Sigmoid colon (tissue), 7 donors: ENCODE measurements around the gene C11orf52. TPM values are rescaled to one million over a fixed set of nuclear protein-coding genes. Genes with fewer than 3 reads are reported as not detected.

Experiments used
- DNase-seq: peaks from one replicate; pipeline ENCODE4 v3.0.0-alpha.2; 2019
- H3K27ac ChIP-seq, 4 donors: fragments of 200-600 bp; sonication (generic); one replicate each; pipeline ENCODE4 v1.5.1; 2016 to 2019; ENCODE audit warnings: mild to moderate bottlenecking in 1 of 4
- H3K27me3 ChIP-seq, 3 donors: fragments of 200-600 bp; sonication (generic); one replicate each; pipeline ENCODE4 v1.5.1; 2019; ENCODE audit warnings: mild to moderate bottlenecking in 1 of 3
- H3K36me3 ChIP-seq, 4 donors: fragments of 200-600 bp; sonication (generic); one replicate each; pipeline ENCODE4 v1.5.1; 2016 to 2019
- H3K4me1 ChIP-seq, 4 donors: fragments of 200-600 bp; sonication (generic); one replicate each; pipeline ENCODE4 v1.5.1; 2017 to 2019
- H3K4me3 ChIP-seq, 4 donors: fragments of 200-600 bp; sonication (generic); one replicate each; pipeline ENCODE4 v1.5.1; 2017 to 2019; ENCODE audit warnings: mild to moderate bottlenecking in 2 of 4, moderate library complexity in 1 of 4
- H3K9me3 ChIP-seq, 4 donors: fragments of 200-600 bp in 3 of 4; sonication (generic) in 3 of 4; one replicate each; pipeline versions ENCODE4 v1.5.1 to v1.6.1; 2013 to 2019
- EP300 ChIP-seq, 4 donors: sonication (generic); formaldehyde crosslinking; IDR thresholded peaks; one replicate each; pipeline ENCODE4 v1.6.1; 2017; ENCODE audit warnings: antibody characterized with exemption in 4 of 4
- POLR2A ChIP-seq, 2 donors: fragments of 450-650 bp; IDR thresholded peaks; one replicate each; pipeline ENCODE4 v1.6.1; 2016; ENCODE audit warnings: antibody characterized with exemption in 2 of 2, mild to moderate bottlenecking in 2 of 2, moderate library complexity in 2 of 2
- POLR2AphosphoS5 ChIP-seq, 4 donors: sonication (generic); formaldehyde crosslinking; IDR thresholded peaks; one replicate each; pipeline ENCODE4 v1.6.1; 2017; ENCODE audit warnings: antibody characterized with exemption in 4 of 4
- WGBS, 2 donors: extraction: QIAGEN DNeasy Blood & Tissue Kit; methylation state at CpG; one replicate each; pipeline ENCODE4 v1.1.7; 2013; 5-methylcytosine and 5-hydroxymethylcytosine counted together
- intact Hi-C: fragments of 100-400 bp; cut with DNase I; formaldehyde crosslinking; loops from one replicate; pipeline ENCODE4 v1.15.1; 2023
- polyA plus RNA-seq, 3 donors: library from polyadenylated mRNA; stranded (reverse); fragments of 200-250 nt; gene quantifications; one replicate each; pipeline ENCODE4 v1.2.3, GENCODE V29; 2013
- total RNA-seq, 4 donors: library from RNA; depleted of rRNA; stranded (reverse); fragments of >200 nt; gene quantifications; one replicate each; pipeline ENCODE4 v1.1.0, GENCODE V29; 2016
- TF ChIP-seq, protein P1 (sequence below), 4 experiments: fragments of 450-650 bp in 3 of 4; fragments of 200-600 bp in 1 of 4; IDR thresholded peaks; one replicate each; pipeline ENCODE4 v1.5.1; 2016 to 2019; ENCODE audit warnings: antibody characterized with exemption in 4 of 4, mild to moderate bottlenecking in 3 of 4, moderate library complexity in 2 of 4
- donor health status: healthy with polysubstance abuse.
- donor health status: Bipolar disorder and iron deficiency.
- donor health status: healthy.

C11orf52 gene, protein sequence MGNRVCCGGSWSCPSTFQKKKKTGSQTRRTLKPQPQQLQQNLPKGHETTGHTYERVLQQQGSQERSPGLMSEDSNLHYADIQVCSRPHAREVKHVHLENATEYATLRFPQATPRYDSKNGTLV
- total RNA-seq, result 1 to 10 TPM in 1 of 4 donors, not detected in 3; 3.9 TPM
- polyA plus RNA-seq, result 10 to 100 TPM in 2 of 3 donors, 1 to 10 TPM in 1; 6.3 to 17.8 (median 16.8) TPM

GRCh38 chr11:111918390-111919256, at the start of gene C11orf52:
Gene C11orf52, plus strand, starts transcription at chr11:111918913. Its CDS starts 60 bp downstream, at chr11:111918973.
- H3K27me3 ChIP-seq, result no peaks in the 10 kb centered on the region
- no peak for TF ChIP-seq POLR2A (IDR thresholded peaks at IDR 0.05)
- TF ChIP-seq POLR2AphosphoS5 (IDR thresholded peaks at IDR 0.05), result no peak
- TF ChIP-seq EP300 (IDR thresholded peaks at IDR 0.05), result no peak
- TF ChIP-seq, protein P1, sequence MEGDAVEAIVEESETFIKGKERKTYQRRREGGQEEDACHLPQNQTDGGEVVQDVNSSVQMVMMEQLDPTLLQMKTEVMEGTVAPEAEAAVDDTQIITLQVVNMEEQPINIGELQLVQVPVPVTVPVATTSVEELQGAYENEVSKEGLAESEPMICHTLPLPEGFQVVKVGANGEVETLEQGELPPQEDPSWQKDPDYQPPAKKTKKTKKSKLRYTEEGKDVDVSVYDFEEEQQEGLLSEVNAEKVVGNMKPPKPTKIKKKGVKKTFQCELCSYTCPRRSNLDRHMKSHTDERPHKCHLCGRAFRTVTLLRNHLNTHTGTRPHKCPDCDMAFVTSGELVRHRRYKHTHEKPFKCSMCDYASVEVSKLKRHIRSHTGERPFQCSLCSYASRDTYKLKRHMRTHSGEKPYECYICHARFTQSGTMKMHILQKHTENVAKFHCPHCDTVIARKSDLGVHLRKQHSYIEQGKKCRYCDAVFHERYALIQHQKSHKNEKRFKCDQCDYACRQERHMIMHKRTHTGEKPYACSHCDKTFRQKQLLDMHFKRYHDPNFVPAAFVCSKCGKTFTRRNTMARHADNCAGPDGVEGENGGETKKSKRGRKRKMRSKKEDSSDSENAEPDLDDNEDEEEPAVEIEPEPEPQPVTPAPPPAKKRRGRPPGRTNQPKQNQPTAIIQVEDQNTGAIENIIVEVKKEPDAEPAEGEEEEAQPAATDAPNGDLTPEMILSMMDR (IDR thresholded peaks at IDR 0.05), result no peak
- WGBS, 2 donors, result 18 to 54% methylated on average over 19 of the region's 19 CpGs
- H3K9me3 ChIP-seq, result no peaks in the 10 kb centered on the region
- no peaks in the 10 kb centered on the region for H3K36me3 ChIP-seq
- intact Hi-C loops, result no loop called here
- peaks cover 0 to 37% (median 32%) of the 10 kb centered on the region in 4 donors for H3K4me1 ChIP-seq
- DNase-seq, result no peak
- H3K27ac ChIP-seq, result peak within 1 kb of the TSS in 2 of 4 donors; percentile 25 to 39
- H3K4me3 ChIP-seq, result no peak within 1 kb of the TSS

GRCh38 chr11:111870113-111870512, 48.6 kb upstream of the C11orf52 start:
- H3K36me3 ChIP-seq, result peaks cover 0 to 40% (median 9%) of the 10 kb centered on the region in 4 donors
- 90 to 95% methylated on average over 1 of the region's 1 CpG for WGBS, 2 donors
- H3K4me1 ChIP-seq, result peaks cover 0 to 22% (median 9%) of the 10 kb centered on the region in 4 donors
- peak overlapping the region in 2 of 4 donors; percentile 90 for H3K4me3 ChIP-seq
- TF ChIP-seq POLR2A (IDR thresholded peaks at IDR 0.05) (no peak), EP300 (IDR thresholded peaks at IDR 0.05) (no peak)
- H3K27me3 ChIP-seq, result no peaks in the 10 kb centered on the region
- H3K27ac ChIP-seq, result peak overlapping the region in 1 of 4 donors; percentile 90
- no peaks in the 10 kb centered on the region for H3K9me3 ChIP-seq
- DNase-seq, result no peak
- intact Hi-C loops, result no loop called here

GRCh38 chr11:111870522-111870885, 48.2 kb upstream of the C11orf52 start:
- no peaks in the 10 kb centered on the region for H3K9me3 ChIP-seq
- DNase-seq, result no peak
- intact Hi-C loops, result no loop called here

DNA sequence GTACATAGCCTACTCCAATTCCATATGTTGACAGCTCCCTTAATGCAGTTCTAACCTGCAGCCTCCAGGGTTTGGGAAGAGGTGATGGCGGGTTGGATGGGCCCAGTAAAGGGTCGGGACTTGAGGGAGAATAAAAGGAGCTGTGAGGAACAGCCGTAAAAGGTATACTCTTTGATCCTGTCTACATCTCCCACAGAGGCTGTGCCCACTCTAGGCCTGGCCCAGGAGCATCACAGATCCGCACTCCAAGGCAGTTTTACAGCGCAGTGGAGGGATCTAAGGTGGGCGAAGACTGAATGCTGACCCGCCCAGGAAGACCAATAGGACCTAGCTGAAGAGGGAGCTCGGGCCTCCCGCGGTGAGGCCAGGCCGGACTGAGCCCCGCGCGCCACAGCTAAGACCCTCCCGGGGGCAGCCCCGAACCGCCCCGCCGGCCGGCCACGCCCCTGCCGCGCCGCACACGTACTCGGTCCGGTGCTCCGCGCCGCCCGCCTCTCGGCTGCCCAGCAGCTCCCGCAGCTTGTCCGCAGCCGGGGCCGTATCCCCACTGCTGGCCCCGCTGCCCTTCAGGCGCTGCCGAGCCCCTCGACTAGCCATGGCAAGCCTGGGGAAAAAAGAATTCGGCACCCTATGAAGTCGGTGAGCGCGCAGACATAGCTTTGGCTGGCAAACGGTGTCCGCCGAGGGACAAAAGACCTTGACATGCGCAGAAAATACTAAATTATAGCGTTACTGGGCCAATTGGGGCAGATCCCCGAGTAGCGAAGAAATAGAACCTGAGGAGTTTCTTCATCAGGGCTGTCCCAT, 47.6 kb upstream of the C11orf52 start, which contains the start of gene ALG9:
Gene ALG9, minus strand, starts transcription at position 696 of the 807 bp plus-strand sequence. Its CDS starts 99 bp downstream, at position 597.
- Histone ChIP-seq H3K27ac (peak within 1 kb of the TSS; percentile 83 to 96 (median 93)), H3K4me1 (peaks cover 0 to 22% (median 9%) of the 10 kb centered on the region in 4 donors), H3K4me3 (peak within 1 kb of the TSS; percentile 64 to 90 (median 88)), H3K9me3 (no peaks in the 10 kb centered on the region), H3K27me3 (no peaks in the 10 kb centered on the region), H3K36me3 (peaks cover 0 to 36% (median 6%) of the 10 kb centered on the region in 4 donors)
- WGBS, 2 donors, result 0% methylated on average over 51 of the region's 51 CpGs
- DNase-seq, result peak; percentile 90
- intact Hi-C loops, result no loop called here
- TF ChIP-seq POLR2A (IDR thresholded peaks at IDR 0.05) (no peak), POLR2AphosphoS5 (IDR thresholded peaks at IDR 0.05) (peak; percentile 33 to 79 (median 65)), EP300 (IDR thresholded peaks at IDR 0.05) (peak in 1 of 4 donors; percentile 57)
- TF ChIP-seq, protein P1 (IDR thresholded peaks at IDR 0.05), result peak in 3 of 4 experiments; percentile 18 to 59 (median 48)

More at GRCh38 chr11:111870522-111870885, 48.2 kb upstream of the C11orf52 start:
- Histone ChIP-seq H3K4me1 (peaks cover 0 to 22% (median 9%) of the 10 kb centered on the region in 4 donors), H3K27me3 (no peaks in the 10 kb centered on the region), H3K36me3 (peaks cover 0 to 38% (median 8%) of the 10 kb centered on the region in 4 donors), H3K27ac (peak overlapping the region; percentile 83 to 96 (median 93)), H3K4me3 (peak overlapping the region; percentile 64 to 90 (median 88))
- TF ChIP-seq, protein P1 (IDR thresholded peaks at IDR 0.05), result no peak
- TF ChIP-seq POLR2A (IDR thresholded peaks at IDR 0.05) (no peak), EP300 (IDR thresholded peaks at IDR 0.05) (no peak), POLR2AphosphoS5 (IDR thresholded peaks at IDR 0.05) (no peak)
